LNCaP clone FGC (cell line): ENCODE measurements around the gene FNDC8.

Source experiments
- DNase-seq: peaks from one replicate; pipeline ENCODE4 v3.0.0-alpha.2; 2011; ENCODE audit warnings: low read depth
- H3K4me3 ChIP-seq: 2 replicates; pipeline ENCODE4 v1.5.1; 2011; ENCODE audit warnings: mild to moderate bottlenecking, low read depth, low read length, control low read depth
- TF ChIP-seq, protein P1 (sequence below): IDR thresholded peaks from 2 replicates; pipeline ENCODE4 v1.5.1; 2012; ENCODE audit warnings: mild to moderate bottlenecking; ENCODE audit not compliant: control insufficient read depth, insufficient read depth; ENCODE audit errors: extremely low read depth

Gene FNDC8

DNA sequence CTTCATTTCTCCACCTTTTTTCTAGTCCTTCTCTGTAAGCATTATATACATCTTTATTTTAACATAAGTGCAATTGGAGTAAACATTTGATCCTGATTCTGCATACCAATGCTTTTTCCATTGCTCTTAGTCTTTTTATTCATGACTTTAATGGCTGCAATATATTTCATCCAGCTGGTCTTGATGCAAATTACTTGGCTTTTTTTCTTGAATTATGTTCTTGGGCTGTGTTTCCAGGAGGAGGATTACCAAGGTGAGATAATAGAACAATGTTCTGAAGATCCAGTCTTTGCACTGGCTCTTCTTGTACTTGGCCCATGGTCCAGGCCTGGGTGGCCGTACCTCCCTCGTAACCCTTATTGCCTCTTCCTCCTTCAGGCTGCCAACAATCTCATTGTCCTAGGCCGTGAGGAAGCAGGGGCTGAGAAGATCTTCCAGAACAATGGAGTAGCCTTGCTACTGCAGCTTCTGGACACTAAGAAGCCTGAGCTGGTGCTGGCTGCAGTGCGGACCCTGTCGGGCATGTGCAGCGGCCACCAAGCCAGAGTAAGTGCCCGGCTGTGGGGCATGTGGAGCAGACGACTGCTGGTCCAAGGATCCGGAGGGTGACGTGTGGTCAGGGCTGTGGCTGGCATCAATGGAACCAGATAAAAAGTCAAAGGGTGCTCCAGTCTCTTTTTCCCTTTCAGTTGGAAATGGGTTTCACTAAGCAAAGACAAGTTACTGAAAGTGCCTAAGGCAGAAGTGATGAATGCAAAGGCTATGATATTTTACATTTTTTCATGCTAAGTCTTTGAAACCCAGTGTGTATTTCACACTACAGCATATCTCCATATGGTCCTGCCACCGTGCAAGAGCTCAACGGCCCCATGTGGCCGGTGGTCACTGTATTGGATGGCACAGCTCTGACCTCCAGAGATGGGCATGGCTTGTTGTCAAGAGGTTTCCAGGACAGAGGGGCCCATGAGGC lies 33.1 kb downstream of the FNDC8 start:
- H3K4me3 ChIP-seq, result no peak overlapping the region
- TF ChIP-seq, protein P1, sequence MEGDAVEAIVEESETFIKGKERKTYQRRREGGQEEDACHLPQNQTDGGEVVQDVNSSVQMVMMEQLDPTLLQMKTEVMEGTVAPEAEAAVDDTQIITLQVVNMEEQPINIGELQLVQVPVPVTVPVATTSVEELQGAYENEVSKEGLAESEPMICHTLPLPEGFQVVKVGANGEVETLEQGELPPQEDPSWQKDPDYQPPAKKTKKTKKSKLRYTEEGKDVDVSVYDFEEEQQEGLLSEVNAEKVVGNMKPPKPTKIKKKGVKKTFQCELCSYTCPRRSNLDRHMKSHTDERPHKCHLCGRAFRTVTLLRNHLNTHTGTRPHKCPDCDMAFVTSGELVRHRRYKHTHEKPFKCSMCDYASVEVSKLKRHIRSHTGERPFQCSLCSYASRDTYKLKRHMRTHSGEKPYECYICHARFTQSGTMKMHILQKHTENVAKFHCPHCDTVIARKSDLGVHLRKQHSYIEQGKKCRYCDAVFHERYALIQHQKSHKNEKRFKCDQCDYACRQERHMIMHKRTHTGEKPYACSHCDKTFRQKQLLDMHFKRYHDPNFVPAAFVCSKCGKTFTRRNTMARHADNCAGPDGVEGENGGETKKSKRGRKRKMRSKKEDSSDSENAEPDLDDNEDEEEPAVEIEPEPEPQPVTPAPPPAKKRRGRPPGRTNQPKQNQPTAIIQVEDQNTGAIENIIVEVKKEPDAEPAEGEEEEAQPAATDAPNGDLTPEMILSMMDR, result no peak
- no peak for DNase-seq

- TF ChIP-seq, protein P1, result no peak
- no peak overlapping the region for H3K4me3 ChIP-seq
- DNase-seq, result no peak
These were observed 33.8 kb downstream of the FNDC8 start for GRCh38 chr17:35155246-35155645.

GRCh38 chr17:35159940-35160339 lies 38.5 kb downstream of the FNDC8 start:
- TF ChIP-seq, protein P1, result no peak
- no peak overlapping the region for H3K4me3 ChIP-seq

GRCh38 chr17:35160354-35161201 lies 39.2 kb downstream of the FNDC8 start:
- TF ChIP-seq, protein P1, result no peak
- DNase-seq, result no peak
- no peak overlapping the region for H3K4me3 ChIP-seq

More at GRCh38 chr17:35159940-35160339, 38.5 kb downstream of the FNDC8 start:
- DNase-seq, result no peak

- no peak for DNase-seq
- TF ChIP-seq, protein P1, result no peak
- H3K4me3 ChIP-seq, result no peak overlapping the region
These were observed 39.9 kb downstream of the FNDC8 start for GRCh38 chr17:35161281-35161761.

GRCh38 chr17:35162755-35163154 lies 41.3 kb downstream of the FNDC8 start:
- DNase-seq, result no peak
- TF ChIP-seq, protein P1, result no peak
- H3K4me3 ChIP-seq, result no peak overlapping the region
